Measurements from ENCODE around the gene CBARP.

GRCh38 chr19:1234051-1234954 is 3.5 kb downstream of the CBARP start:
- no peak for TF ChIP-seq MAX (IDR thresholded peaks at IDR 0.05)
- TF ChIP-seq POLR2A (IDR thresholded peaks at IDR 0.05; ENCODE audit: borderline replicate concordance, extremely low read depth, insufficient read depth, insufficient read length): no peak
- no peak for TF ChIP-seq CTCF (IDR thresholded peaks at IDR 0.05 in 2 of 3, conservative IDR thresholded peaks at IDR 0.05 in 1 of 3; ENCODE audit: borderline replicate concordance in 1 of 3, insufficient read depth in 1 of 3, low read depth in 2 of 3, low read length in 2 of 3)
- TF ChIP-seq REST (IDR thresholded peaks at IDR 0.05; ENCODE audit: low read depth): no peak
- TF ChIP-seq ZNF274 (IDR thresholded peaks at IDR 0.05; ENCODE audit: low read depth, low read length): no peak
- no peak for TF ChIP-seq RAD21 (IDR thresholded peaks at IDR 0.05; ENCODE audit: low read depth)
- TF ChIP-seq ZFX (IDR thresholded peaks at IDR 0.05): no peak
- TF ChIP-seq SIN3A (IDR thresholded peaks at IDR 0.05; ENCODE audit: low read depth): no peak
- TF ChIP-seq ELF1 (IDR thresholded peaks at IDR 0.05; ENCODE audit: borderline replicate concordance, low read depth): no peak
- TF ChIP-seq EZH2 (IDR thresholded peaks at IDR 0.05): no peak
- no peak for TF ChIP-seq ATF3 (IDR thresholded peaks at IDR 0.05)
- no peak for TF ChIP-seq SP1 (IDR thresholded peaks at IDR 0.05; ENCODE audit: low read depth)
